Measurements from ENCODE around the gene NFIX. TPM values are rescaled to one million over a fixed set of nuclear protein-coding genes. Genes with fewer than 3 reads are reported as not detected.

The NFIX gene
- total RNA-seq, 4 donors from 2014 or later: 25.4 to 53.1 (median 29.3) TPM

DNA sequence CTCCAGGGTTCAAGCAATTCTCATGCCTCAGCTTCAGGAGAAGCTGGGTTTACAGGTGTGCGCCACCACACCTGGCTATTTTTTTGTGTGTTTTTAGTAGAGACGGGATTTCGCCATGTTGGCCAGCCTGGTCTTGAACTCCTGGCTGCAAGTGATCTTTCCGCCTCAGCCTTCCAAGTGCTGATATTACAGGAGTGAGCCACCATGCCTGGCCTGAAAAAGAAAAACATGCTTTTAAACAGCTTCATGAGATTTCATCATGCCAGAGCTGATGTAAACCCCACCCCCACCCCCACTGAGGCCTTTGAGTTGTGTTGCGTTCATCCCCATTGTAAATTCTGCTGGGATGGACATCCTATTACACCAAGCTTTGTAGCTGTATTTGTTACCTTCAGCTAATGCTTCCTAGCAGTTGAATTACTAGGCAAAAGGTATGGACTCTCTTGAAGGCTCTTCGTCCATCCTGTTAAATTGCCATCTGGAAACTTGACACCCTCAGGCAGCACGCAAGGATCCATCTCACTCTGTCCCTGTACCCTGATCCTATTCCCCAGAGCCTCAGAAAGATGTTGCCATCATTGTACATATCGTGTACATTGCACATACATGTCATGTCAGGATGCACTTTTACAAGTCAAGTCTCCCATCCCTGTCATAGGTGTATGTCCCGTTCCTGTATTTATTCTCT, 47.3 kb downstream of the NFIX start:
- Histone ChIP-seq H3K36me3 (no peaks in the 10 kb centered on the region), H3K27ac (no peak overlapping the region), H3K4me1 (peaks cover 17 to 68% (median 28%) of the 10 kb centered on the region in 4 donors), H3K4me3 (no peak overlapping the region), H3K9me3 (no peaks in the 10 kb centered on the region), H3K27me3 (no peaks in the 10 kb centered on the region)
- WGBS, 2 donors (ENCODE audit: low coverage in 1 of 2): 78 to 85% methylated on average over 7 to 9 of the region's 9 CpGs
- intact Hi-C loops (cut with DNase I; ENCODE audit: low total_unique reads): no loop called here
- no peak for DNase-seq
- in situ Hi-C loops (cut with MboI; ENCODE audit: low pct_ligation_motif_present in 1 of 4, low pct_unique_long_range_greater_than_20kb in 1 of 4, low sequenced_read_pairs in 3 of 4): no loop called here
- no peak for TF ChIP-seq POLR2AphosphoS5 (IDR thresholded peaks at IDR 0.05)
- TF ChIP-seq POLR2A (IDR thresholded peaks at IDR 0.05): no peak
- no peak for TF ChIP-seq EP300 (IDR thresholded peaks at IDR 0.05; ENCODE audit: low read depth)
- TF ChIP-seq CTCF (IDR thresholded peaks at IDR 0.05): no peak

DNA sequence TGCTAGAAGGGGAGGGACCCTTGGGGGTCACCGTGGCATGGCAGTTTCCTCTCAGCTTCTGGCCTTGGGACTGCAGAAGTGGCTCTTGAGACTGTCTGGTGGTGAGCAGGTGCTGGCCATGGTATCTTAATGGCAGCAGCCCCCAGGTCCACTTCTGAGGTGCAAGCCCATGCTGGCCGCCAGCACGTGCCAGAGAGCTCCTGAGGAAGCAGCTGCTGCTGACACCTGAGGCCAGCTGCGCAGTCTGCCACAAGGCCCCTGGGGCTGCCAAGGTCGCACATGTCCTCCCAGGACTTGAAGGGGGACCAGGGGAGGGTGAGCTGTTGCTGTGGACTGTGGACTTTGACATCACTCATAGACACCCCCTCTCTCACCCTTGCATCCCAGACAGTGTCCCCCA, 48.0 kb downstream of the NFIX start:
- DNase-seq: no peak
- no peak for TF ChIP-seq POLR2A (IDR thresholded peaks at IDR 0.05)
- TF ChIP-seq EP300 (IDR thresholded peaks at IDR 0.05; ENCODE audit: low read depth): no peak
- no peak for TF ChIP-seq CTCF (IDR thresholded peaks at IDR 0.05)
- no peak for TF ChIP-seq POLR2AphosphoS5 (IDR thresholded peaks at IDR 0.05)
- H3K4me1 ChIP-seq: peaks cover 15 to 61% (median 21%) of the 10 kb centered on the region in 4 donors
- WGBS, 2 donors (ENCODE audit: low coverage in 1 of 2): 64% methylated on average over 5 of the region's 5 CpGs; no CpG with 5 or more reads in 1 of the 2 donors
- in situ Hi-C loops (cut with MboI; ENCODE audit: low pct_ligation_motif_present in 1 of 4, low pct_unique_long_range_greater_than_20kb in 1 of 4, low sequenced_read_pairs in 3 of 4) (no loop called here), intact Hi-C loops (cut with DNase I; ENCODE audit: low total_unique reads) (no loop called here)
- no peak overlapping the region for H3K27ac ChIP-seq
- H3K36me3 ChIP-seq: no peaks in the 10 kb centered on the region
- H3K4me3 ChIP-seq: no peak overlapping the region
- H3K9me3 ChIP-seq: no peaks in the 10 kb centered on the region
- no peaks in the 10 kb centered on the region for H3K27me3 ChIP-seq

GRCh38 chr19:13044231-13044836, 49.1 kb downstream of the NFIX start:
- no peak for DNase-seq
- H3K27ac ChIP-seq: peak overlapping the region in 1 of 4 donors; percentile 14
- no peaks in the 10 kb centered on the region for H3K9me3 ChIP-seq
- 65% methylated on average over 13 of the region's 13 CpGs; no CpG with 5 or more reads in 1 of the 2 donors for WGBS, 2 donors (ENCODE audit: low coverage in 1 of 2)
- TF ChIP-seq POLR2AphosphoS5 (IDR thresholded peaks at IDR 0.05) (no peak), CTCF (IDR thresholded peaks at IDR 0.05) (no peak), POLR2A (IDR thresholded peaks at IDR 0.05) (no peak), EP300 (IDR thresholded peaks at IDR 0.05; ENCODE audit: low read depth) (no peak)
- peaks cover 9 to 50% (median 15%) of the 10 kb centered on the region in 4 donors for H3K4me1 ChIP-seq
- intact Hi-C loops (cut with DNase I; ENCODE audit: low total_unique reads) (no loop called here), in situ Hi-C loops (cut with MboI; ENCODE audit: low pct_ligation_motif_present in 1 of 4, low pct_unique_long_range_greater_than_20kb in 1 of 4, low sequenced_read_pairs in 3 of 4) (no loop called here)
- H3K27me3 ChIP-seq: no peaks in the 10 kb centered on the region
- no peak overlapping the region for H3K4me3 ChIP-seq
- H3K36me3 ChIP-seq: no peaks in the 10 kb centered on the region

GRCh38 chr19:13045812-13046211, 50.5 kb downstream of the NFIX start:
- Histone ChIP-seq H3K9me3 (no peaks in the 10 kb centered on the region), H3K4me1 (peaks cover 7 to 44% (median 14%) of the 10 kb centered on the region in 4 donors), H3K36me3 (no peaks in the 10 kb centered on the region), H3K27ac (no peak overlapping the region), H3K4me3 (no peak overlapping the region), H3K27me3 (no peaks in the 10 kb centered on the region)
- intact Hi-C loops (cut with DNase I; ENCODE audit: low total_unique reads) (no loop called here), in situ Hi-C loops (cut with MboI; ENCODE audit: low pct_ligation_motif_present in 1 of 4, low pct_unique_long_range_greater_than_20kb in 1 of 4, low sequenced_read_pairs in 3 of 4) (no loop called here)
- TF ChIP-seq EP300 (IDR thresholded peaks at IDR 0.05; ENCODE audit: low read depth) (no peak), POLR2AphosphoS5 (IDR thresholded peaks at IDR 0.05) (no peak), CTCF (IDR thresholded peaks at IDR 0.05) (no peak), POLR2A (IDR thresholded peaks at IDR 0.05) (no peak)
- DNase-seq: no peak
- WGBS, 2 donors (ENCODE audit: low coverage in 1 of 2): 71% methylated on average over 1 to 4 of the region's 4 CpGs
